Inflammatory macrophage treated with lipopolysaccharide for 4 hours (primary cell): ENCODE results near the gene L1CAM.

Experiments used
- DNase-seq: peaks from one replicate; pipeline ENCODE4 v3.0.0-alpha.2; 2020

The L1CAM gene

GRCh38 chrX:153862369-153863250, 23.4 kb downstream of the L1CAM start:
- no peak for DNase-seq

- no peak for DNase-seq
Observed at GRCh38 chrX:153861733-153862310, 24.2 kb downstream of the L1CAM start.

GRCh38 chrX:153861151-153861550, 24.8 kb downstream of the L1CAM start:
- no peak for DNase-seq

- DNase-seq, result no peak
Observed at GRCh38 chrX:153857348-153857903, 28.5 kb downstream of the L1CAM start.

GRCh38 chrX:153854702-153855101, 31.3 kb downstream of the L1CAM start:
- DNase-seq, result no peak

- no peak for DNase-seq
Observed at GRCh38 chrX:153853902-153854267, 32.1 kb downstream of the L1CAM start.

GRCh38 chrX:153853180-153853901, 32.6 kb downstream of the L1CAM start:
- DNase-seq, result no peak

- no peak for DNase-seq
Observed at GRCh38 chrX:153851981-153852380, 34.0 kb downstream of the L1CAM start.

- no peak for DNase-seq
Observed at GRCh38 chrX:153848325-153848724, 37.6 kb downstream of the L1CAM start.

GRCh38 chrX:153845842-153846241, 40.1 kb downstream of the L1CAM start:
- DNase-seq, result no peak

- no peak for DNase-seq
Observed at GRCh38 chrX:153845195-153845594, 40.8 kb downstream of the L1CAM start.

GRCh38 chrX:153844509-153845082, 41.4 kb downstream of the L1CAM start:
- DNase-seq, result no peak

- no peak for DNase-seq
Observed at GRCh38 chrX:153836921-153837320, 49.1 kb downstream of the L1CAM start.

- DNase-seq, result no peak
Observed at GRCh38 chrX:153832728-153833127, 53.2 kb downstream of the L1CAM start.

GRCh38 chrX:153831429-153832150, 54.4 kb downstream of the L1CAM start:
- no peak for DNase-seq

GRCh38 chrX:153830640-153831428, 55.1 kb downstream of the L1CAM start:
- no peak for DNase-seq

- no peak for DNase-seq
Observed at GRCh38 chrX:153829799-153830639, 56.0 kb downstream of the L1CAM start, which contains the start of gene PDZD4. Gene PDZD4 (minus strand): TSS chrX:153830544. CDS start chrX:153830298, 246 bp downstream.

GRCh38 chrX:153829549-153829798, 56.5 kb downstream of the L1CAM start:
- DNase-seq, result no peak

GRCh38 chrX:153828723-153829548, 57.0 kb downstream of the L1CAM start:
- no peak for DNase-seq

- no peak for DNase-seq
Observed at GRCh38 chrX:153828308-153828707, 57.7 kb downstream of the L1CAM start.
